ENCODE data around the gene ENPP3.

- TF ChIP-seq, protein P1, sequence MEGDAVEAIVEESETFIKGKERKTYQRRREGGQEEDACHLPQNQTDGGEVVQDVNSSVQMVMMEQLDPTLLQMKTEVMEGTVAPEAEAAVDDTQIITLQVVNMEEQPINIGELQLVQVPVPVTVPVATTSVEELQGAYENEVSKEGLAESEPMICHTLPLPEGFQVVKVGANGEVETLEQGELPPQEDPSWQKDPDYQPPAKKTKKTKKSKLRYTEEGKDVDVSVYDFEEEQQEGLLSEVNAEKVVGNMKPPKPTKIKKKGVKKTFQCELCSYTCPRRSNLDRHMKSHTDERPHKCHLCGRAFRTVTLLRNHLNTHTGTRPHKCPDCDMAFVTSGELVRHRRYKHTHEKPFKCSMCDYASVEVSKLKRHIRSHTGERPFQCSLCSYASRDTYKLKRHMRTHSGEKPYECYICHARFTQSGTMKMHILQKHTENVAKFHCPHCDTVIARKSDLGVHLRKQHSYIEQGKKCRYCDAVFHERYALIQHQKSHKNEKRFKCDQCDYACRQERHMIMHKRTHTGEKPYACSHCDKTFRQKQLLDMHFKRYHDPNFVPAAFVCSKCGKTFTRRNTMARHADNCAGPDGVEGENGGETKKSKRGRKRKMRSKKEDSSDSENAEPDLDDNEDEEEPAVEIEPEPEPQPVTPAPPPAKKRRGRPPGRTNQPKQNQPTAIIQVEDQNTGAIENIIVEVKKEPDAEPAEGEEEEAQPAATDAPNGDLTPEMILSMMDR (tag by site-specific recombination; IDR thresholded peaks at IDR 0.05) = no peak
- TF ChIP-seq, protein P2, sequence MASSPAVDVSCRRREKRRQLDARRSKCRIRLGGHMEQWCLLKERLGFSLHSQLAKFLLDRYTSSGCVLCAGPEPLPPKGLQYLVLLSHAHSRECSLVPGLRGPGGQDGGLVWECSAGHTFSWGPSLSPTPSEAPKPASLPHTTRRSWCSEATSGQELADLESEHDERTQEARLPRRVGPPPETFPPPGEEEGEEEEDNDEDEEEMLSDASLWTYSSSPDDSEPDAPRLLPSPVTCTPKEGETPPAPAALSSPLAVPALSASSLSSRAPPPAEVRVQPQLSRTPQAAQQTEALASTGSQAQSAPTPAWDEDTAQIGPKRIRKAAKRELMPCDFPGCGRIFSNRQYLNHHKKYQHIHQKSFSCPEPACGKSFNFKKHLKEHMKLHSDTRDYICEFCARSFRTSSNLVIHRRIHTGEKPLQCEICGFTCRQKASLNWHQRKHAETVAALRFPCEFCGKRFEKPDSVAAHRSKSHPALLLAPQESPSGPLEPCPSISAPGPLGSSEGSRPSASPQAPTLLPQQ (tag by site-specific recombination; IDR thresholded peaks at IDR 0.05) = no peak
- TF ChIP-seq ZEB2 (tag by site-specific recombination; IDR thresholded peaks at IDR 0.05) (no peak), BCL11A (tag by site-specific recombination; IDR thresholded peaks at IDR 0.05; ENCODE audit: low read depth) (no peak), ZFHX2 (tag by site-specific recombination; conservative IDR thresholded peaks at IDR 0.05) (no peak), ZNF211 (tag by site-specific recombination; IDR thresholded peaks at IDR 0.05; ENCODE audit: low read depth) (no peak), ZNF24 (tag by site-specific recombination; IDR thresholded peaks at IDR 0.05) (no peak)
- TF ChIP-seq, protein P3, sequence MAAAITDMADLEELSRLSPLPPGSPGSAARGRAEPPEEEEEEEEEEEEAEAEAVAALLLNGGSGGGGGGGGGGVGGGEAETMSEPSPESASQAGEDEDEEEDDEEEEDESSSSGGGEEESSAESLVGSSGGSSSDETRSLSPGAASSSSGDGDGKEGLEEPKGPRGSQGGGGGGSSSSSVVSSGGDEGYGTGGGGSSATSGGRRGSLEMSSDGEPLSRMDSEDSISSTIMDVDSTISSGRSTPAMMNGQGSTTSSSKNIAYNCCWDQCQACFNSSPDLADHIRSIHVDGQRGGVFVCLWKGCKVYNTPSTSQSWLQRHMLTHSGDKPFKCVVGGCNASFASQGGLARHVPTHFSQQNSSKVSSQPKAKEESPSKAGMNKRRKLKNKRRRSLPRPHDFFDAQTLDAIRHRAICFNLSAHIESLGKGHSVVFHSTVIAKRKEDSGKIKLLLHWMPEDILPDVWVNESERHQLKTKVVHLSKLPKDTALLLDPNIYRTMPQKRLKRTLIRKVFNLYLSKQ (tag by site-specific recombination; IDR thresholded peaks at IDR 0.05; ENCODE audit: borderline replicate concordance) = no peak
- TF ChIP-seq, protein P4, sequence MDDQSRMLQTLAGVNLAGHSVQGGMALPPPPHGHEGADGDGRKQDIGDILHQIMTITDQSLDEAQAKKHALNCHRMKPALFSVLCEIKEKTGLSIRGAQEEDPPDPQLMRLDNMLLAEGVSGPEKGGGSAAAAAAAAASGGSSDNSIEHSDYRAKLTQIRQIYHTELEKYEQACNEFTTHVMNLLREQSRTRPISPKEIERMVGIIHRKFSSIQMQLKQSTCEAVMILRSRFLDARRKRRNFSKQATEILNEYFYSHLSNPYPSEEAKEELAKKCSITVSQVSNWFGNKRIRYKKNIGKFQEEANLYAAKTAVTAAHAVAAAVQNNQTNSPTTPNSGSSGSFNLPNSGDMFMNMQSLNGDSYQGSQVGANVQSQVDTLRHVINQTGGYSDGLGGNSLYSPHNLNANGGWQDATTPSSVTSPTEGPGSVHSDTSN (CRISPR knock-in tag; IDR thresholded peaks at IDR 0.05) = no peak
- TF ChIP-seq, protein P5, sequence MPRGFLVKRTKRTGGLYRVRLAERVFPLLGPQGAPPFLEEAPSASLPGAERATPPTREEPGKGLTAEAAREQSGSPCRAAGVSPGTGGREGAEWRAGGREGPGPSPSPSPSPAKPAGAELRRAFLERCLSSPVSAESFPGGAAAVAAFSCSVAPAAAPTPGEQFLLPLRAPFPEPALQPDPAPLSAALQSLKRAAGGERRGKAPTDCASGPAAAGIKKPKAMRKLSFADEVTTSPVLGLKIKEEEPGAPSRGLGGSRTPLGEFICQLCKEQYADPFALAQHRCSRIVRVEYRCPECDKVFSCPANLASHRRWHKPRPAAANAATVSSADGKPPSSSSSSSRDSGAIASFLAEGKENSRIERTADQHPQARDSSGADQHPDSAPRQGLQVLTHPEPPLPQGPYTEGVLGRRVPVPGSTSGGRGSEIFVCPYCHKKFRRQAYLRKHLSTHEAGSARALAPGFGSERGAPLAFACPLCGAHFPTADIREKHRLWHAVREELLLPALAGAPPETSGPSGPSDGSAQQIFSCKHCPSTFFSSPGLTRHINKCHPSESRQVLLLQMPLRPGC (tag by site-specific recombination; IDR thresholded peaks at IDR 0.05) = no peak
Measured at GRCh38 chr6:131654326-131654725, 17.2 kb downstream of the ENPP3 start.
